Thyroid gland (tissue), 4 donors: ENCODE results near the gene PARP9.

Source experiments
- POLR2A ChIP-seq, 2 donors: fragments of 450-650 bp; IDR thresholded peaks; one replicate each; pipeline ENCODE4 v1.6.1; 2017; ENCODE audit warnings: antibody characterized with exemption in 2 of 2, mild to moderate bottlenecking in 2 of 2, moderate library complexity in 1 of 2
- TF ChIP-seq, protein P1 (sequence below), 6 experiments: fragments of 200-600 bp in 3 of 6; fragments of 450-650 bp in 3 of 6; sonication (generic) in 3 of 6; IDR thresholded peaks; one replicate each; pipeline ENCODE4 v1.5.1; 2016 to 2019; ENCODE audit warnings: antibody characterized with exemption in 6 of 6, mild to moderate bottlenecking in 2 of 6, inconsistent platforms in 1 of 6, moderate library complexity in 1 of 6

GRCh38 chr3:122538956-122539490 is 25.1 kb downstream of the PARP9 start:
- TF ChIP-seq, protein P1, sequence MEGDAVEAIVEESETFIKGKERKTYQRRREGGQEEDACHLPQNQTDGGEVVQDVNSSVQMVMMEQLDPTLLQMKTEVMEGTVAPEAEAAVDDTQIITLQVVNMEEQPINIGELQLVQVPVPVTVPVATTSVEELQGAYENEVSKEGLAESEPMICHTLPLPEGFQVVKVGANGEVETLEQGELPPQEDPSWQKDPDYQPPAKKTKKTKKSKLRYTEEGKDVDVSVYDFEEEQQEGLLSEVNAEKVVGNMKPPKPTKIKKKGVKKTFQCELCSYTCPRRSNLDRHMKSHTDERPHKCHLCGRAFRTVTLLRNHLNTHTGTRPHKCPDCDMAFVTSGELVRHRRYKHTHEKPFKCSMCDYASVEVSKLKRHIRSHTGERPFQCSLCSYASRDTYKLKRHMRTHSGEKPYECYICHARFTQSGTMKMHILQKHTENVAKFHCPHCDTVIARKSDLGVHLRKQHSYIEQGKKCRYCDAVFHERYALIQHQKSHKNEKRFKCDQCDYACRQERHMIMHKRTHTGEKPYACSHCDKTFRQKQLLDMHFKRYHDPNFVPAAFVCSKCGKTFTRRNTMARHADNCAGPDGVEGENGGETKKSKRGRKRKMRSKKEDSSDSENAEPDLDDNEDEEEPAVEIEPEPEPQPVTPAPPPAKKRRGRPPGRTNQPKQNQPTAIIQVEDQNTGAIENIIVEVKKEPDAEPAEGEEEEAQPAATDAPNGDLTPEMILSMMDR (IDR thresholded peaks at IDR 0.05), result no peak
- TF ChIP-seq POLR2A (IDR thresholded peaks at IDR 0.05), result no peak
